ENCODE data around the gene PNKD. TPM values are rescaled to one million over a fixed set of nuclear protein-coding genes. Genes with fewer than 3 reads are reported as not detected.

Gene PNKD
- polyA plus RNA-seq, 2 of the 4 experiments (the other 2 are of a cell fraction) = 46.2 to 51.7 TPM

DNA sequence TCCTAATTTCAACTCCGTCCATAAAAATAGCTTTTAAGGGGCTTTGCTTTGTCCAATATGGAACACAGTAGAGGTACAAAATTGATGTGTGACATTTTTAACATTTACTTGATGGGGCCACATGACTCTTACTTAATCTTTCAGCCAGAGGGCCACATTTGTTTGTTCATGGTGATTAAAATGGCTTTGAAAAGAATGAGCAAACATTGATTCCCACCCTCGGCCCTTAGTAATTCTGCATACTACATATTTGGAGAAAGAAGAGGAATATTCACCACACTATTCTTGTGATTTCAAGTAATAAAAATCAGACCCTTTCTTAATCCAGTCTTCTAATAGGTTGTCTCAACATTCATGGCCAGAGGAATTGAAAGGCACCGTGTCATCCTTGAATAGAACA lies 35.8 kb upstream of the PNKD start (continued):
- TF ChIP-seq SMC3 (IDR thresholded peaks at IDR 0.05) = no peak

- TF ChIP-seq MYC (IDR thresholded peaks at IDR 0.05; ENCODE audit: borderline replicate concordance, low read length) (no peak), NFE2L2 (conservative IDR thresholded peaks at IDR 0.05; ENCODE audit: low read length) (no peak), ZC3H11A (IDR thresholded peaks at IDR 0.05) (no peak), RCOR1 (IDR thresholded peaks at IDR 0.05; ENCODE audit: low read depth, low read length) (no peak), ZNF302 (CRISPR knock-in tag; IDR thresholded peaks at IDR 0.05) (no peak), RARB (CRISPR knock-in tag; IDR thresholded peaks at IDR 0.05) (no peak), FOSL2 (IDR thresholded peaks at IDR 0.05) (no peak), FOSL2 (CRISPR knock-in tag; IDR thresholded peaks at IDR 0.05) (no peak), CHD2 (IDR thresholded peaks at IDR 0.05; ENCODE audit: low read length, partially characterized antibody) (no peak), CBX8 (IDR thresholded peaks at IDR 0.05) (no peak), POLR2A (IDR thresholded peaks at IDR 0.05; ENCODE audit: low read length) (no peak), EHF (CRISPR knock-in tag; IDR thresholded peaks at IDR 0.05) (no peak)
- H3K4me3 ChIP-seq = no peak overlapping the region
- CTCF ChIA-PET = interaction anchor here (0.7 to 1.1 kb wide), 2 partner anchors 18 to 28 kb away, joined by 3 read pairs; no protein-coding TSS in a partner anchor
Measured at GRCh38 chr2:218235017-218235416, 35.3 kb upstream of the PNKD start.

GRCh38 chr2:218236829-218237228 lies 33.5 kb upstream of the PNKD start:
- 93% methylated on average over 4 of the region's 4 CpGs for WGBS (ENCODE audit: missing lambda C conversion rate)
- no peak overlapping the region for H3K27ac ChIP-seq
- no peak for DNase-seq (ENCODE audit: low read depth in 1 of 2, low spot score in 1 of 2)
- CTCF ChIA-PET = no interaction called here
- TF ChIP-seq CHD2 (IDR thresholded peaks at IDR 0.05; ENCODE audit: low read length, partially characterized antibody) = no peak
- TF ChIP-seq RFX5 (IDR thresholded peaks at IDR 0.05) = no peak
- TF ChIP-seq, protein P1, sequence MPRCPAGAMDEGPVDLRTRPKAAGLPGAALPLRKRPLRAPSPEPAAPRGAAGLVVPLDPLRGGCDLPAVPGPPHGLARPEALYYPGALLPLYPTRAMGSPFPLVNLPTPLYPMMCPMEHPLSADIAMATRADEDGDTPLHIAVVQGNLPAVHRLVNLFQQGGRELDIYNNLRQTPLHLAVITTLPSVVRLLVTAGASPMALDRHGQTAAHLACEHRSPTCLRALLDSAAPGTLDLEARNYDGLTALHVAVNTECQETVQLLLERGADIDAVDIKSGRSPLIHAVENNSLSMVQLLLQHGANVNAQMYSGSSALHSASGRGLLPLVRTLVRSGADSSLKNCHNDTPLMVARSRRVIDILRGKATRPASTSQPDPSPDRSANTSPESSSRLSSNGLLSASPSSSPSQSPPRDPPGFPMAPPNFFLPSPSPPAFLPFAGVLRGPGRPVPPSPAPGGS (IDR thresholded peaks at IDR 0.05) = no peak
- H3K9me3 ChIP-seq = no peaks in the 10 kb centered on the region
- ATAC-seq = no peak
- no peak overlapping the region for H3K4me3 ChIP-seq
- FAIRE-seq = no peak
- H3K4me1 ChIP-seq = peaks cover 7% of the 10 kb centered on the region; the same call in 2 of the 3 replicates
- no peak overlapping the region for H3K4me2 ChIP-seq
- POLR2A ChIA-PET = no interaction called here

More at GRCh38 chr2:218235017-218235416, 35.3 kb upstream of the PNKD start:
- peaks cover 16% of the 10 kb centered on the region; the same call in 2 of the 3 replicates for H3K4me1 ChIP-seq
- WGBS (ENCODE audit: missing lambda C conversion rate) = 98% methylated on average over 2 of the region's 2 CpGs
- ATAC-seq = no peak
- FAIRE-seq = no peak
- no peaks in the 10 kb centered on the region for H3K9me3 ChIP-seq
- H3K4me2 ChIP-seq = no peak overlapping the region
- H3K27ac ChIP-seq = no peak overlapping the region
- no peak for DNase-seq (ENCODE audit: low read depth in 1 of 2, low spot score in 1 of 2)
- POLR2A ChIA-PET = no interaction called here

GRCh38 chr2:218238887-218239286 lies 31.4 kb upstream of the PNKD start:
- peaks cover 7% of the 10 kb centered on the region; the same call in 2 of the 3 replicates for H3K4me1 ChIP-seq
- H3K27ac ChIP-seq = no peak overlapping the region
- H3K4me3 ChIP-seq = no peak overlapping the region
- ChIA-PET CTCF (no interaction called here), POLR2A (no interaction called here)
- DNase-seq (ENCODE audit: low read depth in 1 of 2, low spot score in 1 of 2) (no peak), FAIRE-seq (no peak), ATAC-seq (no peak)
- TF ChIP-seq KDM5A (IDR thresholded peaks at IDR 0.05) (no peak), REST (IDR thresholded peaks at IDR 0.05) (no peak), ZNF302 (CRISPR knock-in tag; IDR thresholded peaks at IDR 0.05) (no peak), POLR2A (IDR thresholded peaks at IDR 0.05; ENCODE audit: low read length) (no peak), GATA3 (IDR thresholded peaks at IDR 0.05; ENCODE audit: borderline replicate concordance) (no peak), RCOR1 (IDR thresholded peaks at IDR 0.05; ENCODE audit: low read depth, low read length) (no peak), NPAS2 (CRISPR knock-in tag; IDR thresholded peaks at IDR 0.05; ENCODE audit: borderline replicate concordance) (no peak), SMC3 (IDR thresholded peaks at IDR 0.05) (no peak)
- WGBS (ENCODE audit: missing lambda C conversion rate) = 100% methylated on average over 1 of the region's 1 CpG
- H3K9me3 ChIP-seq = no peaks in the 10 kb centered on the region
- no peak overlapping the region for H3K4me2 ChIP-seq
